GM15510 (cell line): Measurements from ENCODE around the gene ANKDD1B.

Source experiments
- POLR2A ChIP-seq: IDR thresholded peaks from 3 replicates; pipeline ENCODE4 v1.6.1; 2011; ENCODE audit warnings: borderline replicate concordance; ENCODE audit not compliant: insufficient read length; ENCODE audit errors: extremely low read depth

ANKDD1B gene

DNA sequence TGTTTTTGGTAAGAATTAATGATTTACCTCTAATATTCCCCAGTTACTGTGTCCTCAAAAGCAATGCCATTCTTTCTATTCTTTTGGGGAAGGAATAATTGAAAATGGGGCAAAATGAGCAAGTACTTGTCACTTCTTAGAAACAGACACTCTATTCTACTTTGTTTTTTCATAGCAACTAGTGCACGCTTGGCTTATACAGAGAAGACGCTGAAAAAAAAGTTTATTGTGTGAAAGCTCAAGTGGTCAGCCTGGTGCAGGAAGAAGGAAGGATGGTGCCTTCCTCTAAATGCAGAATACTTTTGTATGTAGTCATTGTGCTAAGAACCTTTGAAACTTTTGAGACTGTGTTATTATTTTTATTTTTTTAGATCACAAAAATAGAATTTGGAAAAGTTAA, 29.6 kb downstream of the ANKDD1B start:
- TF ChIP-seq POLR2A: no peak

- no peak for TF ChIP-seq POLR2A
These were observed 37.5 kb downstream of the ANKDD1B start for GRCh38 chr5:75648712-75649111.

DNA sequence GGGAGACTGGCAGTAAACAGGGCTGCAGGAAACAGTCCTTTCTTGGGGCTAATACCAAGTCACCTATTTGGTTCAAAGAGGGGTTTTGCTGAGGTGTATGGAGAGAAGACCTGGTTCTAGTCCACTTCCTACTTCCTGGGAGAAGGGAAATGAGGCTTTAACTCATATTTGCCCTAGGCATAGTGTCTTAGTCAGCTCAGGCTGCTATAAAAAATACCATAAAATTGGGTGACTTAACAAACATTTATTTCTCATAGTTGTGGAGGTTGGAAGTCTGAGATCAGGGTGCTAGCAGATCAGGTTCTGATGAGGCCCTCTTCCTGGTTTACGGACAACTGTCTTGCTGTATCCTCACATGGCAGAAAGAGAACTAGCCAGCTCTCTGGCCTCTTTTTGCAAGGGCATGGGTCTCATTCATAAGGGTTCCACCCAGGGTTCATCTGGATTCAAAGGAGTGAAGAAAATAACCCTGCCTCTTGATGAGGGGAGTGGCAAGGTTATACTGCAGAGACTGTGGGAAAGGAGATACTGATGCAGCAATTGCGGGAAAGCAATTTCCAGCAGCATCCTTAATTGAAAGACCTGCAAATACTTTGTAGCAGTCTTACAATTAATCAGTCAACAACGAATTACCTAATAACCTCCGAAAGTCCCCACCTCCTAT, 40.5 kb downstream of the ANKDD1B start:
- TF ChIP-seq POLR2A: no peak

DNA sequence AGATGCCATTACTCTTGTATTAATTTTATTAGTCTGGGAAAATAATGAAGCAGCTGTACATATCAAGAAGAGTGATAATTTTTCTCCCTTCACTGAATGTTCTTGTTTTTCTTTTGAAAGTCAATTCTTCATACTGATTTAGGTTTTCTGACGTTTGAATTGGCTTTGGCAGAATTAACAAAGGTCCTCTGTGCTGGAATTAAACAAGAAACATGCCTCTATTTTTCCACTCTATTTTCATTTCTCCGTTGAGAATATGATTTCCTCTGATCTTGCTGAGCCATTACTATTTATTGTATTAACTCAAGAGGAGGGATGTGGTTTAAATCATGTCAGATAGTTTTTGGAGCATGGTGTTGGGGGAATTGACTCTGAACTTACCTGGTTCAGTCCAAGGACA, 42.3 kb downstream of the ANKDD1B start:
- no peak for TF ChIP-seq POLR2A

- TF ChIP-seq POLR2A: no peak
These were observed 43.5 kb downstream of the ANKDD1B start for GRCh38 chr5:75654693-75655295.

- TF ChIP-seq POLR2A: no peak
These were observed 45.2 kb downstream of the ANKDD1B start for GRCh38 chr5:75656311-75657003.

GRCh38 chr5:75659791-75660450, 48.7 kb downstream of the ANKDD1B start:
- TF ChIP-seq POLR2A: no peak

- TF ChIP-seq POLR2A: no peak
These were observed 49.6 kb downstream of the ANKDD1B start for GRCh38 chr5:75660678-75661465.

DNA sequence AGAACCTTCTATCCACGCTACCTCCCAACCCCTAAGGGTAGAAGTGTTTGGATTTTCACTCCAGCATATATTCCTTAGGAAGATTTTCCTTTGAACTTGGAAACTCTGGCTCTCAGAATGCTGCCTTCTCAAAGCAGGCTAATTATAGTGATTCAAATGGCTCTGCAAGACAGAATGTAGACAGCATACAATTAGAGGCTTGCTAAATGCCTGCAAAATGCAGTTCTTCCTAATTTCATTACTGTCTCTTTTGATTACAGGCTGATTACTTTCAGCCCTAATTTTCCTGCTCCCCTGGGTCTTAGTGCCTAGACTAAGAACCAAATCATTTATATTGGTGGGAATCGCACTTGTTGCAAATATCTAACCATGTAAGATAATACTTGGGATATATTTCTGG, 50.8 kb downstream of the ANKDD1B start:
- TF ChIP-seq POLR2A: no peak

DNA sequence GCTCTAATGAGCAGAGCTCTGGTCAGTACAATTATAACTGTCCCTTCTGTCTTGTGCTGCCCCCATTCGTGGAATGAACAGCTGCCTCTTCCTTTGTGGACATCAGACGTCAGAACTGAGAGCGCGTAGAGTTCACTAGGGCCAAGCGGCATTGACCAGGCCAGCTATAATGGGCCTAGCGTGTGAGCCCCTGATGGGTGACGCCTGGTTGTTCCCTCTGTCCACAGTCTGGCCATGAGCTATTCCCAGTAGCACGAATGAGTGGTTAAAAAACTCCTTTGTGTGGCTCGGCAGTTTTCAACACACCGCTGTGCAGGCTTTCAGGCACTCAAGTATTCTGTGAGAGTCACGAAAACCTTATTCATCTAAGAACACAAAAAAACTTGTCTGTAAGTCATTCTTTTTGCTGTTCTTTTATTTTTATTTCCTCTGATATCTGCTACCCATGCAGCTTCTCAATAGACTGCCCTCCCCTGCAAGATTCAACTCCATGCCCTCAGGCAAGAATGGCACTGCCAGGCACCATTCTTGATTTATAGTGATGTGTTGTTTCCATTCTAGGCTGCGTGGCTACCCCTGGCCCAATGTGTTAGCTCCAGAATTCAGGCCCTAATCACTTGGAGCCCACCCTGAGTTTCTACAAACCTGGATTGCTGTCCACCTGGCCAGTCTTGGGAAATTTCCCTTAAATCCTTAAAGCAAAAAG, 52.5 kb downstream of the ANKDD1B start:
- TF ChIP-seq POLR2A: no peak

DNA sequence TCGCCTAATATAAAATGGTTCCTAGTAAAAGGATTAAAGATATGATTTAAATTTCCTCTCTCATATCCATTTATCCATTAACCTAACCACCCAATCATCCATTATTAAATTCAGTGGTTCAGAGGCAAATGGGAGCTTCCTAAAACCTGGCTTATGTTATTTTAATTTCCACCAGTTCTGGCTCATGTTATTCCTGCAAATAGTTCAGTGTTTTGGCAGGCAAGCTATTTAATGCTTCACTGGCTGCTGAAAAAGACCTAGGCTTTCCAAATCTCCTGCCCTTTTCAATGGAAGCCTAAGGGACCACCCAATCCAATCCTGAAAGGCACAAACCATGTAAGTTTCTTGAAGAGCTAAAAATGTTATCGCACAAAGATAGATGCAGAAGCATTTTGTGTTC, 53.7 kb downstream of the ANKDD1B start:
- no peak for TF ChIP-seq POLR2A

DNA sequence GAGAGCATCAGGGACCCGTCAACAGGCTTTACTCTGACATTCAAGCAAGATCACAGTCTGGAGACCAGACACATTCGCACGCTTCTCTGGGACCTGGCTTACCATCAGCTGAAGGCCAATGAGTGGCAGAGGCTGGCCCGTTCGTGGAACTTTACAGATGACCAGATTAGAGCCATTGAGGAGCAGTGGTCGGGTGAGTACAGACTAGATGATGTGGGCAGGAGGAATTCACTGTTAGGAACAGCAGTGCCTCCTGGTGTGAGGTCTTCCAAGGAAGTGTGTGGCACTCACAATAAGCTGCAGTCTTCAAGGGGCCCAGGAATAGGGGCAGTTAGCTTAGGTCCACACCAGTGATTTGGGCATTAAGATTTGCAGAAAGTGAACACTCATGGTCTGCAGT, 55.5 kb downstream of the ANKDD1B start:
- TF ChIP-seq POLR2A: no peak

DNA sequence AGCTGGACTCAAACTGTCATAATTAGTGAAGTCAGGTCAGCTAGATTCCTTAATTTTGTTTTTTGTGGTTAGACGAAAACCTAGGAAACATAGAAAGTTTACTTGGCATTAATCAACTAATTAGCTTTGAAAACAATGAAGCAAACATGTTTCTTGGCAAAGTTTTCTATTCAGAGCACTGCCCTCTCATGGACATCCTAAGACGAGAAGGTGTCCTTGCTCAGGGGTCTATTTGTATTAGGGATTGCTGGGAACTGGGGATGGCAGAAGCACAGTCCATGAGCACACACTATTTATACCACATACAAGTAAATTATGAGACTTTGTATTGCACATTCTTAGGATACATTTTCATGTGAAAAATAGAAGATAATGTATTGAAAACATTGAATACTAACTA, 56.3 kb downstream of the ANKDD1B start:
- no peak for TF ChIP-seq POLR2A

GRCh38 chr5:75668445-75668844, 57.2 kb downstream of the ANKDD1B start:
- TF ChIP-seq POLR2A: no peak

DNA sequence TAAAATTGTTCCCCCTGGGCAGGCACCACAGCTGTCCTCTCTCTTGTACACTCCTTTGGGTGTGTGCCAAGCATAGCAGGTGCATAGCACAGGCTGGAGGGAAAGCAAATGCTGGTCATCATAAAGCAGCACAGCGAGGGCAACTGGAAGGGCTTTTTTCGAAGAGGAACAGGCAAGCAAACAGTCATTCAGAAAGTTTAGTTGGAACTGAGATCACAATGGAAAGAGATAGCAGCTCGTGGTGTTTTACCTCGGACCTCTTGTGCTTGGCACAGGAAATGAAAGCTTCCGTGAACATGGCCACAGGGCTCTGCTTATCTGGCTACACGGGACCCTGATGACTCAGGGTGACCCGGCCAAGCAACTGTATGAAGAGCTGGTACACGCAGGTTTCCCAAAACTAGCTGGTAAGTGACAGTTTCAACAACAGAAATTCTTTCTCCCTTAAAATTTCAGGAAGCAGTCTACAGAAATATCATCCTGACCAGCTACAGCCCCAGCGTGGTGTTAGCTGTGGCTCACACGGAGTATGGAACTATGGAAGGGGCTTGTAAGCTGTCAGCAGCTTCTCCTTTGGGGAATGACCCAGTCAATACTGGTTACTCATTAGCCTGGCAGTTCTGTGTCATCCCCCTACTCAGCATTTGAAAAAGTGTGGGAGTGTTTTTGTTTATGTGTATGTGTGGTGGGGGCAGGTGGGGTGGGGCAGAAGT, 57.9 kb downstream of the ANKDD1B start:
- peak; percentile 46 for TF ChIP-seq POLR2A
